Mesothelial cell of epicardium (in vitro differentiated cells): ENCODE measurements around the gene SUGP2. TPM values are rescaled to one million over a fixed set of nuclear protein-coding genes. Genes with fewer than 3 reads are reported as not detected.

ENCODE experiments used
- DNase-seq, 2 experiments: peaks; one replicate each; pipeline ENCODE4 v3.0.0; 2021; ENCODE audit warnings: low spot score in 2 of 2; ENCODE audit not compliant: unreplicated experiment in 2 of 2
- H3K27ac Mint-ChIP-seq: 2 replicates; pipeline ENCODE4 v1.8.0; 2021; ENCODE audit warnings: mixed read lengths
- H3K27me3 Mint-ChIP-seq: 2 replicates; pipeline ENCODE4 v1.8.0; 2021; ENCODE audit warnings: low read depth, mixed read lengths
- H3K36me3 Mint-ChIP-seq: 2 replicates; pipeline ENCODE4 v1.8.0; 2021; ENCODE audit warnings: mixed read lengths
- H3K4me1 Mint-ChIP-seq: 2 replicates; pipeline ENCODE4 v1.8.0; 2021; ENCODE audit warnings: mixed read lengths
- H3K4me3 Mint-ChIP-seq: 2 replicates; pipeline ENCODE4 v1.8.0; 2021; ENCODE audit warnings: mild to moderate bottlenecking, moderate library complexity, mixed read lengths
- H3K9me3 Mint-ChIP-seq: 2 replicates; pipeline ENCODE4 v1.8.0; 2021; ENCODE audit warnings: mixed read lengths
- total RNA-seq: library from RNA; stranded (reverse); gene quantifications from 3 replicates; pipeline ENCODE4 v1.2.1, GENCODE V29; 2021
- TF ChIP-seq, protein P1 (sequence below): fragments of 200-600 bp; sonication (generic); IDR thresholded peaks from one replicate; pipeline ENCODE4 v1.5.0; 2021; ENCODE audit warnings: antibody characterized with exemption; ENCODE audit not compliant: unreplicated experiment

Gene SUGP2
- total RNA-seq, 1 donor from 2014 or later = 152 TPM

- DNase-seq = no peak
- Mint-ChIP-seq H3K27me3 (no peaks in the 10 kb centered on the region), H3K27ac (peak overlapping the region; percentile 66), H3K36me3 (peaks cover 8% of the 10 kb centered on the region), H3K4me3 (peak overlapping the region; percentile 64), H3K4me1 (peaks cover 16% of the 10 kb centered on the region), H3K9me3 (no peaks in the 10 kb centered on the region)
- TF ChIP-seq, protein P1, sequence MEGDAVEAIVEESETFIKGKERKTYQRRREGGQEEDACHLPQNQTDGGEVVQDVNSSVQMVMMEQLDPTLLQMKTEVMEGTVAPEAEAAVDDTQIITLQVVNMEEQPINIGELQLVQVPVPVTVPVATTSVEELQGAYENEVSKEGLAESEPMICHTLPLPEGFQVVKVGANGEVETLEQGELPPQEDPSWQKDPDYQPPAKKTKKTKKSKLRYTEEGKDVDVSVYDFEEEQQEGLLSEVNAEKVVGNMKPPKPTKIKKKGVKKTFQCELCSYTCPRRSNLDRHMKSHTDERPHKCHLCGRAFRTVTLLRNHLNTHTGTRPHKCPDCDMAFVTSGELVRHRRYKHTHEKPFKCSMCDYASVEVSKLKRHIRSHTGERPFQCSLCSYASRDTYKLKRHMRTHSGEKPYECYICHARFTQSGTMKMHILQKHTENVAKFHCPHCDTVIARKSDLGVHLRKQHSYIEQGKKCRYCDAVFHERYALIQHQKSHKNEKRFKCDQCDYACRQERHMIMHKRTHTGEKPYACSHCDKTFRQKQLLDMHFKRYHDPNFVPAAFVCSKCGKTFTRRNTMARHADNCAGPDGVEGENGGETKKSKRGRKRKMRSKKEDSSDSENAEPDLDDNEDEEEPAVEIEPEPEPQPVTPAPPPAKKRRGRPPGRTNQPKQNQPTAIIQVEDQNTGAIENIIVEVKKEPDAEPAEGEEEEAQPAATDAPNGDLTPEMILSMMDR = no peak
These were observed 29.3 kb upstream of the SUGP2 start for GRCh38 chr19:19062454-19063182.

GRCh38 chr19:19061506-19061905 is 28.2 kb upstream of the SUGP2 start:
- TF ChIP-seq, protein P1 = no peak
- H3K4me3 Mint-ChIP-seq = no peak overlapping the region
- H3K27me3 Mint-ChIP-seq = no peaks in the 10 kb centered on the region
- H3K4me1 Mint-ChIP-seq = peaks cover 16% of the 10 kb centered on the region
- no peaks in the 10 kb centered on the region for H3K9me3 Mint-ChIP-seq
- peaks cover 11% of the 10 kb centered on the region for H3K36me3 Mint-ChIP-seq
- H3K27ac Mint-ChIP-seq = no peak overlapping the region
- no peak for DNase-seq

DNA sequence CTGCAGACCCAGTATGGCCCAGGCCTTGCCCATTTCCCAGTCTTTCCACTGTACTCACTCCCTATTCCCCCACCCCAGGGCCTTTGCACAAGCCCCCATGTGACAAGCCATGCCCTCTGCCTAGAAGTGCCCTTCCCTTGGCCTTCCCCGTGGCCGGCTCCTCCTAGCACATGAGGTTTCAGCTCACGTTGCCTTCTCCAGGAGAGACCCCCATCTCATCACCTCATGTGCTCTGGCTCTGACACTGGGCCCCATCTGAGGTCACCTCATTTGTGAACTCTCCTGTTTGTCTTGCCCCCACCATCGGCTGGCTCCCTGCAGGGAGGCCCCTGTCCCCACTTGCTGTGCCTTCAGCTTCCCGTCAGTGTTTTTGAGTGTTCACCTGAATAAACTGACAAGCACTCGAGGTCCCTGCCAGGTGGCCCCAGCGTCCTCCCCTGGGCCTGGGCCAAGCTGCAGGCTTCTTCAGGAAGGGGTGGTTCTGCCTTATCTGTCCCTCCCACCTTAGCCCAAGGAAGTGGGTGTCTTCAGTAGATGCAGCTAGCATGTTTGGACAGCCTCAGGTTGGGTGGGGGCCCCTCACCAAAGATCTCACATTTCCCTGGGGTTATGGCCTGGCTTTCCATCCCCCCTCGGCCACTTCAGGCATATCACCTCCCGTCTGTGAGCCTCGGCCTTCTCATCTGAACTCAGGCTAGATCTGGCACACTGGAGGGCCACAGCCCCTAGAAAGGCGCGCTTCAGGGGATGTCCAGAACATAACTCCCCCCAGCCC is 26.7 kb upstream of the SUGP2 start:
- Mint-ChIP-seq H3K9me3 (no peaks in the 10 kb centered on the region), H3K36me3 (peaks cover 11% of the 10 kb centered on the region), H3K27ac (no peak overlapping the region), H3K4me1 (peaks cover 14% of the 10 kb centered on the region), H3K4me3 (no peak overlapping the region), H3K27me3 (no peaks in the 10 kb centered on the region)
- TF ChIP-seq, protein P1 = no peak
- DNase-seq = no peak

DNA sequence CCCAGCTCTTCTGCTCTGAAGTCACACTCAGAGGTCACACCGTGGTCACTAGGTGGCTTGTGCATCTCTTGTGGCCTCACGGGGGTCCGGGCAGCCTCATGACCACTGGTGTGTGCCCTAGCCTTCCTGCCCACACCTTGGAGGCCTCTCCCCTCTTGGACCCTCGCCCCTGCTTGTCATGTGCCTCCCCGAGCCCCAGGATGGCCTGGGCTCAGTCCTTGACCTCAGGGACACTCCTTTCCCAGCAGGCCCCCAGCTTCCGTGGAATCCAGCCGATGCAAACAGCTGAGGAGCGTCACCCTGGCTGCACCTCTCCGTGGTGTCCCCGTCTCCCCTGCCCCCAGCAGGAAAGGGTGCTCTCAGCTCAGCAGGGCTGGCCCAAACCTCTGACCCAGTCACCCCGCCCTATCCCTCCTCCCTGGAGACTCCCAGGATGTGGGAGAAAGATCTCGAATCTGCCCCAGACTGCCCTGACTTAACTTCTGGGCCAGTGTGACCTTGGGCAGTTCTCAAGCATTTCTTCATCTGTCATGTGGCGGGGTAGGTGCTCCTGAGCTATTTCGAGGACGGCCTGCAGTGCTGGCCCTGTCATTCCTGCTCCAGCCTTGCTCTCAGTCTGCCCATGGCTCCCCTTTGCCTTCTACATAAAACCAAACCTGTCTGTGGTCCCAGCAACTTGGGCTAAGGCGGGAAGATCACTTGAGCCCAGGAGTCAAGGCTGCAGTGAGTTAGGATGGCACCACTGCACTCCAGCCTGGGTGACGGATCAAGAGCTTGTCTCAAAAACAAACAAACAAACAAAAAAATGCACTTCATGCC is 25.9 kb upstream of the SUGP2 start:
- DNase-seq = no peak
- Mint-ChIP-seq H3K4me1 (peaks cover 6% of the 10 kb centered on the region), H3K4me3 (no peak overlapping the region), H3K9me3 (no peaks in the 10 kb centered on the region), H3K36me3 (peaks cover 11% of the 10 kb centered on the region), H3K27me3 (no peaks in the 10 kb centered on the region), H3K27ac (no peak overlapping the region)
- TF ChIP-seq, protein P1 = no peak

- no peaks in the 10 kb centered on the region for H3K9me3 Mint-ChIP-seq
These were observed 24.4 kb upstream of the SUGP2 start for GRCh38 chr19:19057720-19058119.

More at GRCh38 chr19:19057720-19058119, 24.4 kb upstream of the SUGP2 start:
- TF ChIP-seq, protein P1 = no peak
- Mint-ChIP-seq H3K36me3 (peaks cover 13% of the 10 kb centered on the region), H3K4me3 (no peak overlapping the region), H3K4me1 (no peaks in the 10 kb centered on the region), H3K27me3 (no peaks in the 10 kb centered on the region), H3K27ac (no peak overlapping the region)
- no peak for DNase-seq
